Spinal cord (tissue), 10 donors: ENCODE results near the gene LYZL6. TPM values are rescaled to one million over a fixed set of nuclear protein-coding genes. Genes with fewer than 3 reads are reported as not detected.
"Not testable (repeated sequence)": the region's sequence is repeated elsewhere in the genome, so short reads cannot be mapped to it uniquely, and the experiment has no call there.

Experiments
- DNase-seq, 6 donors: peaks; one replicate each; pipeline versions ENCODE4 v3.0.0 to v3.0.0-alpha.2; 2013 to 2015; ENCODE audit warnings: low spot score in 6 of 6, low read depth in 4 of 6
- H3K27ac ChIP-seq: one replicate; pipeline ENCODE4 v1.5.1; 2013; ENCODE audit warnings: low read depth, low read length, control low read depth
- H3K27me3 ChIP-seq: one replicate; pipeline ENCODE4 v1.6.1; 2013; ENCODE audit warnings: low read length; ENCODE audit not compliant: control insufficient read depth, insufficient read depth
- H3K36me3 ChIP-seq: one replicate; pipeline ENCODE4 v1.6.1; 2013; ENCODE audit warnings: low read length; ENCODE audit not compliant: control insufficient read depth, insufficient read depth
- H3K4me1 ChIP-seq: one replicate; pipeline ENCODE4 v1.6.1; 2013; ENCODE audit warnings: low read length; ENCODE audit not compliant: control insufficient read depth, insufficient read depth
- H3K4me3 ChIP-seq: one replicate; pipeline ENCODE4 v1.5.1; 2013; ENCODE audit warnings: low read depth, low read length, control low read depth
- H3K9me3 ChIP-seq: one replicate; pipeline ENCODE4 v1.6.1; 2013; ENCODE audit warnings: low read length; ENCODE audit not compliant: control insufficient read depth, insufficient read depth
- WGBS: methylation state at CpG from one replicate; pipeline ENCODE4 v1.1.5; 2013; ENCODE audit warnings: missing lambda C conversion rate; ENCODE audit not compliant: insufficient coverage; 5-methylcytosine and 5-hydroxymethylcytosine counted together
- polyA plus RNA-seq, 2 donors: library from polyadenylated mRNA; unstranded; fragments of 120-200 nt; gene quantifications; one replicate each; pipeline ENCODE4 v1.2.1, GENCODE V29; 2013; ENCODE audit not compliant: insufficient read length in 2 of 2
- total RNA-seq, 2 donors: library from RNA; depleted of rRNA in 1 of 2; stranded (reverse); fragments of 120-200 nt in 1 of 2; fragments of >200 nt in 1 of 2; gene quantifications; one replicate each; pipeline versions ENCODE4 v1.2.3 to v1.2.4, GENCODE V29; 2013 to 2014
- donor health status: healthy.

LYZL6 gene
- total and polyA plus RNA-seq, 4 donors = not detected

GRCh38 chr17:35900280-35900679 lies 43.2 kb downstream of the LYZL6 start:
- H3K36me3 ChIP-seq = no peaks in the 10 kb centered on the region
- no peak overlapping the region for H3K4me3 ChIP-seq
- H3K27me3 ChIP-seq = no peaks in the 10 kb centered on the region
- DNase-seq = no peak
- H3K9me3 ChIP-seq = peaks cover 2% of the 10 kb centered on the region
- no peaks in the 10 kb centered on the region for H3K4me1 ChIP-seq
- H3K27ac ChIP-seq = no peak overlapping the region
- WGBS = 73% methylated on average over 5 of the region's 5 CpGs

- no peaks in the 10 kb centered on the region for H3K36me3 ChIP-seq
- H3K4me3 ChIP-seq = no peak overlapping the region
- H3K27me3 ChIP-seq = no peaks in the 10 kb centered on the region
- WGBS = 55% methylated on average over 4 of the region's 6 CpGs
- H3K9me3 ChIP-seq = peaks cover 2% of the 10 kb centered on the region
- no peaks in the 10 kb centered on the region for H3K4me1 ChIP-seq
- DNase-seq = peak in 1 of 6 donors; percentile 19
- no peak overlapping the region for H3K27ac ChIP-seq
These were observed 45.0 kb downstream of the LYZL6 start for GRCh38 chr17:35898283-35899070.

- 100% methylated on average over 4 of the region's 7 CpGs for WGBS
- H3K4me1 ChIP-seq, H3K27ac ChIP-seq, DNase-seq, H3K27me3 ChIP-seq, H3K36me3 ChIP-seq, H3K9me3 ChIP-seq, H3K4me3 ChIP-seq: not testable (repeated sequence)
These were observed 45.7 kb downstream of the LYZL6 start for GRCh38 chr17:35897772-35898171.

- Histone ChIP-seq H3K4me1 (no peaks in the 10 kb centered on the region), H3K36me3 (no peaks in the 10 kb centered on the region), H3K27me3 (no peaks in the 10 kb centered on the region), H3K9me3 (peaks cover 2% of the 10 kb centered on the region), H3K27ac (no peak overlapping the region), H3K4me3 (no peak overlapping the region)
- no peak for DNase-seq
- 96% methylated on average over 11 of the region's 14 CpGs for WGBS
These were observed 47.6 kb downstream of the LYZL6 start for GRCh38 chr17:35895636-35896587.

- DNase-seq = no peak
- Histone ChIP-seq H3K9me3 (no peaks in the 10 kb centered on the region), H3K36me3 (no peaks in the 10 kb centered on the region), H3K27ac (no peak overlapping the region), H3K4me1 (peaks cover 5% of the 10 kb centered on the region), H3K4me3 (no peak overlapping the region), H3K27me3 (no peaks in the 10 kb centered on the region)
- 90% methylated on average over 4 of the region's 7 CpGs for WGBS
These were observed 49.3 kb downstream of the LYZL6 start for GRCh38 chr17:35894206-35894605.

GRCh38 chr17:35893751-35894150 lies 49.8 kb downstream of the LYZL6 start:
- 92% methylated on average over 2 of the region's 4 CpGs for WGBS
- no peaks in the 10 kb centered on the region for H3K9me3 ChIP-seq
- H3K27me3 ChIP-seq = no peaks in the 10 kb centered on the region
- H3K27ac ChIP-seq = no peak overlapping the region
- peaks cover 5% of the 10 kb centered on the region for H3K4me1 ChIP-seq
- H3K4me3 ChIP-seq = no peak overlapping the region
- H3K36me3 ChIP-seq = no peaks in the 10 kb centered on the region
- no peak for DNase-seq

GRCh38 chr17:35892091-35893035 lies 51.1 kb downstream of the LYZL6 start:
- DNase-seq = no peak
- no peak overlapping the region for H3K27ac ChIP-seq
- no peaks in the 10 kb centered on the region for H3K27me3 ChIP-seq
- peaks cover 5% of the 10 kb centered on the region for H3K4me1 ChIP-seq
- WGBS = 43% methylated on average over 1 of the region's 6 CpGs
- no peaks in the 10 kb centered on the region for H3K36me3 ChIP-seq
- H3K9me3 ChIP-seq = no peaks in the 10 kb centered on the region
- H3K4me3 ChIP-seq = no peak overlapping the region

- Histone ChIP-seq H3K27me3 (no peaks in the 10 kb centered on the region), H3K9me3 (no peaks in the 10 kb centered on the region), H3K4me3 (no peak overlapping the region), H3K27ac (no peak overlapping the region), H3K36me3 (no peaks in the 10 kb centered on the region), H3K4me1 (peaks cover 5% of the 10 kb centered on the region)
- WGBS = 100% methylated on average over 1 of the region's 4 CpGs
- DNase-seq = no peak
These were observed 52.2 kb downstream of the LYZL6 start for GRCh38 chr17:35891269-35891668.

- H3K27ac ChIP-seq = no peak overlapping the region
- H3K36me3 ChIP-seq = no peaks in the 10 kb centered on the region
- H3K27me3 ChIP-seq = no peaks in the 10 kb centered on the region
- WGBS = 50% methylated on average over 4 of the region's 4 CpGs
- H3K9me3 ChIP-seq = no peaks in the 10 kb centered on the region
- no peak overlapping the region for H3K4me3 ChIP-seq
- H3K4me1 ChIP-seq = peaks cover 5% of the 10 kb centered on the region
- no peak for DNase-seq
These were observed 52.7 kb downstream of the LYZL6 start for GRCh38 chr17:35890774-35891155.
